ENCODE measurements around the gene FKTN.
"Not testable (repeated sequence)": the region's sequence is repeated elsewhere in the genome, so short reads cannot be mapped to it uniquely, and the experiment has no call there.

Gene FKTN

DNA sequence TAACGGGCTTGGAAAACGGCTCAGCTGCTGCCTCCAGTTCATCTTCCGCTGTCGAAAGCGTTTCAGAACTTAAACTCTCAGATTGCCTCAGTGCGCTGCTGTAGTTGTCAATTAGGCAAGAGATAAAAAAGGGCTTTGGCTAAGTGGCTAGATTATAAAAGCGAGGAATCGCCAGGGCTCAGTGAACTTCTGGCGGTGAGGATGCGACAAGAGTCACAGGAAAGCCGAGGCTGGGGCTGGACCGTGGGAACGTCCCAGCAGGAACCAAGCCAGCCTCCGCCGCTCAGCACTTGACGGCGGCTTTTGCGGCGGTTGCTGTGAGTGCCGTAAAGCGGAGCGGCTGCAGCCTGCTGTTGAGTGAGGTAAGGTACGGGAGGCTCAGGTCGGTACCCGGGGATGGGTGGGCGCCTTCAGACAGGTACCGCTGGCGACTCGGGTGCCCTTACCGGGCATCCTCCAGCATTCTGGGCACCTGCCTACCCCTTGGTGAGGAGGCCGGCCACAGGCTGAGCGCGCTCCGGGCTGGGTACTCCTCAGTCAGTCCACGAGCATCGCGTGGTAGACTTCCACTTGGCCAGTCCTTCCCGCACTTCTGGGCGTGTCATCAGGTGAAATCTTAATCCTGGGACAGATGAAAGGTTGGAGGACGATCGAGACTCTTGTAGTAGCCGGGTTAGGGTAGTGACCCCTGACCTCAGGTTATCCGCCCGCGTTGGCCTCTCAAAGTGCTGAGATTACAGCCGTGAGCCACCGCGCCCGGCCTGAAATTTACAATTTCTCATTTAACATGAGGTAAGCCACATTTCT, at the start of gene FKTN:
TSS of gene FKTN (plus strand) at position 328 of the 807 bp plus-strand sequence. CDS start 16,902 bp downstream, outside the sequence.
- peak; percentile 81 to 82 for DNase-seq

DNA sequence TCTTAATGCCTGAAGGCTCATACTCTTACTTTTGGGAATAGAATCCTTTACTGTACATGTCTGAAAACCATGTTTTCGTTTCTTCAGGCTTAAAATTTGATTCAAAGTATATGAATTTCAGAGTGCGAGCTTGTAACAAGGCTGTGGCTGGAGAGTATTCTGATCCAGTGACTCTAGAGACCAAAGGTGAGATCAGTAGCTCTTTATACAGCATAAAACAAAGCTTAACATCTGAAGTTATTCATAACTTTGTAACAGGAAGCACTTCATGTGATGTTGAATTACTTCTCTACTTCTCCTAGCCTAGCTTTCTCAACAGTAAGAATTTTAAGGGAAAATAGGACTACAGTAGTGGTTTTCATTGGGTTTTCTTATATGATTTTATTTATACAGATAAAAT, 49.4 kb upstream of the FKTN start:
- no peak for DNase-seq

DNA sequence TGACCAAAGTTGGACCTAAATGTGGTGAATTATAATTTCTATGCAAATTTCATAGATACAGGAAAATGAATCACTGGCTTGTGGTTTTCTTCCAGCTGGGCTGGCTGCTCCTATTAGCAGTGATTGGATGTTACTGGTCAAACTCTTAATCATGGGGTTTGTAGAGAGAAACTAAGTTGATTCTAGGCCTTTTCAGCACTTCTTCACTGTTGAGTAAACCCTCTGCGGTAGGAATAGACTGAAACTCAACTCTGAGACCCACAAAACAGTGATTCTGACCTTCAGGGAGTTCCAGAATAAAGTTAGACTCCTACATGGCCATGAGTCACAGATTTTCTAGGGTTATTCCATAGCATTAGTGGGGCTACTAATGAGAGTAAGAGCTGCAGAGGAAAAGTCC, 47.9 kb upstream of the FKTN start:
- no peak for DNase-seq

DNA sequence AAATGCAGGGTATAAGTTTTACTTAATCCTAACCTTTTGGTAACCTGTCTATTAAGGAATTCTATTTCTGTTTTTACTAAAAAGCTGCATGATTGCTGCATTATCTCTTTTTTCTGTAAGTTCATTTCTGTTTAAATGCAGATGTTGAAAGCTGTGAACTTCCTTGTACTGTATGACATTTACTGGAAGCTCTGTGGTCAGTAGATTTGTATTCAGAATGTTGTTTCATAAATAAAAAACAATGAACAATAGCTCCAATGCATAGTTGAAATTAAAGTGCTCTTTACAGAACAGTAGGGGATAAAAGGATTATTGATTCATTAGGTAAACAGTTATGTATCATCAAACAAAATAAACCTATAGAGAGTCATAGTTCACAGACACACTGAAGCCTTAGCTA, 46.5 kb upstream of the FKTN start:
- no peak for DNase-seq

DNA sequence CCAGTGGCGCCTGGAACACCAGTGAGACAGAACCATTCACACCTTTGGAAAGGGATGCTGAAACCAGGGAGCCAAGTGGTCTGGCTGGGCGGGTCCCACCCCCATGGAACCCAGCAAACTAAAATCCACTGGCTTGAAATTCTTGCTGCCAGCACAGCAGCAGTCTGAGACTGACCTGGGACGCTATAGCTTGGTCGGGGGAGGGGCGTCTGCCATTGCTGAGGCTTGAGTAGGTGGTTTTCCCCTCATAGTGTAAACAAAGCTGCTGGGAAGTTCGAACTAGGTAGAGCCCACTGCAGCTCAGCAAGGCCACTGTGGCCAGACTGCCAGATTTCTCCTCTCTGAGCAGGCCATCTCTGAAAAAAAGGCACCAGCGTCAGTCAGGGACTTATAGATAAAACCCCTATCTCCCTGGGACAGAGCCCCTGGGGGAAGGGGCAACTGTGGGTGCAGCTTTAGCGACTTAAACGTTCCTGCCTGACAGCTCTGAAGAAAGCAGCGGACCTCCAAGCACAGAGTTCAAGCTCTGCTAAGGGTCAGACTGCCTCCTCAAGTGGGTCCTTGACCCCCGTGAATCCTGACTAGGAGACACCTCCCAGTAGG, 42.0 kb upstream of the FKTN start:
- no peak for DNase-seq

DNA sequence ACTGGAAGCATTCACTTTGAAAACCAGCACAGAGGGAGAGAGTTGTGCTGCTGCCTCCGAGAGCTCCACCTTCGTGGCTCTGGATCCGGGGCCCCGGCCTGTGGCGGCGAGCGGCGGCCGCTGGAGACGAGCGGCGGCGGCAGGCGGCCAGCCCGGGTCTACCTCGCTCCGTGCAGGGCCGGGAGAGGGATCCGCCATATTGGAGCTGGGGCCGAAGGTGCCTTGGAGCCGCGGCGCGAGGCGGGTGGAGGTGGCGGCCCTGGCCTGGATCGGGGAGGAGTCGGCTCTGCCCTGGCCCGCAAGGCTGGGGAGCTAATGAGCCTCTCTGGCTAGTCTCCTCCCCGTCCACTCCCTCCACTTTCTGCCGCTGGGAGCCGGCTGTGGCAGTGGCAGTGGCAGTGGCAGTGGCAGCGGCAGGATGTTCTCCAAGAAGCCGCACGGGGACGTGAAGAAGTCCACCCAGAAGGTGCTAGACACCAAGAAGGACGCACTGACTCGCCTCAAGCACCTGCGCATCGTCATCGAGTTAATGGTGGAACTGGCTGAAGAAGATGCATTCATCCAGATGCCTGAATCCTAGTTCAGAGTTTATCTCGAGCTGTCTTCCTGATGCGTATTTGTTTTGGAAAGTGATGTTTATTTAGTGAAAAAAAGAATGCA, 38.1 kb upstream of the FKTN start:
- not testable (repeated sequence) for DNase-seq

DNA sequence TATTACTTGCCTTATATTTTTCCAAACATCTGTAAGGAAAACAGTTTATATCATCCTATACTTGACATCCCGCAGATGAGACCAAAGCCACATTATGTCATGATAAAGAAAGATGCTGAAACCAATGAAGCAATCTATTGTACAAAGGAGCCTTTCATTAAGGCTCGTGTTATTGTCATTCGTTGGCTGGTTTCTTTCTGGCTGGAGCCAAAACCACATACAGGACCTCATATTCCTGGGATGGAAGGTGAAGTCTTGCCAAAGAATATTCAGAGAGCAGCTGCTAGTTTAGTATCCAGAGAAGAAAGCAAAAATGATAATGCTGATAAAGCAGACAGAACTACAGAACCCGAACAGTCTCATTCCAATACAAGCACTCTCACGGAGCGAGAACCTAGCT, 36.9 kb upstream of the FKTN start:
- DNase-seq = not testable (repeated sequence)

DNA sequence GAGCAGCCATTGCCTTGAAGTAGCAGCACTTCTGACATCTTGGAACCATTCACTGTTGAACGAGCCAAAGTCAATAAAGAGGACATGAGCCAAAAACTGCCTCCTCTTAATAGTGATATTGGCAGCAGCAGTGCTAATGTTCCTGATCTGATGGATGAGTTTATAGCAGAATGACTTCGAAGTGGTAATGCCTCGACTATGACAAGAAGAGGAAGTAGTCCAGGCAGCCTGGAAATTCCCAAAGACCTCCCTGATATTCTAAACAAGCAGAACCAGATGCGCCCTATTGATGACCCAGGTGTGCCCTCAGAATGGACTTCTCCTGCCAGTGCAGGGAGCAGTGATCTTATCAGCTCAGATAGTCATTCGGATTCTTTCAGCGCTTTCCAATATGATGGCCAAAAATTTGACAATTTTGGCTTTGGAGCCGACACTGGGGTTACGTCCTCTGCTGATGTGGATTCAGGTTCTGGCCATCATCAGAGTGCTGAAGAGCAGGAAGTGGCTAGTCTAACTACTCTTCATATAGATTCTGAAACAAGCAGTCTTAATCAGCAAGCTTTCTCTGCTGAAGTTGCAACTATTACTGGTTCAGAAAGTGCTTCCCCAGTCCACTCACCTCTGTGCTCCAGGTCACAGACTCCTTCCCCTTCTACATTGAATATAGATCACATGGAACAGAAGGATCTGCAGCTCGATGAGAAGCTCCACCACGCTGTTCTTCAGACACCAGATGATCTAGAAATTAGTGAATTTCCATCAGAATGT, 35.1 kb upstream of the FKTN start:
- DNase-seq = not testable (repeated sequence)

DNA sequence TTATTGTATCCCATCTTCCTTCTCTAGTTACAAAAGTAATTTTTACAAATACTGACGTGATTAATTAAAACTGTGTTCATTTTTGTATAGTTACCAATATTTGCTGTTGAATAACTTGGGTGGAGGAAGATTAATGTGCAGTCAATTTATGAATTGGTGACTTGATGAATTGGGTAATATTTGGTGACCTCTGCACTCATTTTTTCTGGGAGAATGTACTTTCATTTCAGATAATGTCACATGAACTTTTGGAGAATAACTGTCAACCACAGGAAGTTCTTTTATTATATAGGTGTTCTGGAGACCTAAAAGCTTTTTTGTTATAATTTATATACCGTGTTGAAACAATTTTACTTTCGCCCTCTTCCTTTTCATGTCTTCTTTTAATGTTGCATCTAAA, 26.4 kb upstream of the FKTN start:
- no peak for DNase-seq

DNA sequence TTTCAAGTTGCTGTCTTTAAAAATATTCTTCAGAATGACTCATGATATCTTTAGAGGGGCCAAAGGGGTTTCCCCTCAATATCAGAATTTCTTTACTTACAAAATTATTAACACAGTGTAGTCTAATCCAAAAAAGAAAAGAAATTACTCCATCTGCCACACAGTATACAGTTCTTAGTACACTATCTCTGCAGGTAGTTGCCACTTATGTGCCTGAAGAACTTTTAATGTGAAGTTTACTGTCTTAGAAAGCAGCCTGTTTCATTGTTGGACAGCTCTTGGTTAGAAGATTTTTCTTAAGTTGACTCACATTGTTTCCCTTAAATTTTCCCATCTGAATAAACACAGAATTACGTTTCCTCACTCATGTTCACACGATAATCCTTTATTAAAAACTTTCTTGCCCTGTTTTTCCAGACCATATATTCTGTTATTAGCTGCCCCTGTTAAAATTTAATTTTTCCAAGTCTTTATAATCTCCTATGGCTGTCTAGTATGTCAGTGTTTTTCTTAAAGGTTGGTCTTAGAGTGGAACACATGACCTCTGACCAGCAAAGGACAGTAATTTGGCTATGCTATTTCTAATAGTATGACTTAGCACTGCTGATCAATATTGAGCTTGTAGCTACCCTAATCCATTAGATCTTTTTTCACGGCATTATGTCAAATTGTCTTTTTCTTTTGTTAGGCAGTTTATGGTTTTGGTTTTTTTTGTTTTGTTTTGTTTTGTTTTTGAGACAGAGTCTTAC, 21.8 kb upstream of the FKTN start:
- no peak for DNase-seq

DNA sequence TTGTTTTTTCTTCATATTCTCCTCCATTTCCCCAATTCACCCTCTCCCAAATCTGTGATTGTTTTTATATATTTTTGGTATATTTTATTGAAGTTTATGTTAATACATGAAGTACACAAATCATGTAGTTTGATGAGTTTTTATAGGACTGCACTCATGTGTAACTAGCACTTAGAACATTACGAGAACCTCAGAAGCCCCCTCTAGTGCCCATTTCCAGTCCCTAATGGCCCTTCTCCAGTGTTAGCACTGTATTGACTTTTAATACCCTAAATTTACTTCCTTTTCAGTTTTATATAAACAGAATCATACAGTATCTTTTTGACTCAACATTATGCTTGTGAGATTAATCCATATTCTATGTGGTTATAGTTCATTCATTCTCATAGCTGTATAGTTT, 18.5 kb upstream of the FKTN start:
- DNase-seq = no peak

DNA sequence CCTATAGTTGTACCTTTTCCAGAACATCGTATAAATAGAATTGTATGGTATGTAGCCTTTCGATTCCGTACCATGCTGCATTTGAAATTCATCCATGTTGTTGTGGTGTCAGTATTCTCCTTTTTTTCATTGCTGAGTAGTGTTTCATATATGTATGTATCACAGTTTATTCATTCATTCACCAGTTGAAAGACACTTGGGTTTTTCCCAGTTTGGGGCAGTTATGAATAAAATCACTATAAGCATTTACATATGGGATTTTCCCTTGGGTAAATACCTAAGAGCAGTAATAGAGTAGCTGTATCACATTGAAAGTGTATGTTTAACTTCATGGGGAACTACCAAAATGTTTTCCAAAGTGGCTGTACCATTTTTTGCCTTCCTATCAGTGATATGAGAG, 16.1 kb upstream of the FKTN start:
- DNase-seq = no peak

DNA sequence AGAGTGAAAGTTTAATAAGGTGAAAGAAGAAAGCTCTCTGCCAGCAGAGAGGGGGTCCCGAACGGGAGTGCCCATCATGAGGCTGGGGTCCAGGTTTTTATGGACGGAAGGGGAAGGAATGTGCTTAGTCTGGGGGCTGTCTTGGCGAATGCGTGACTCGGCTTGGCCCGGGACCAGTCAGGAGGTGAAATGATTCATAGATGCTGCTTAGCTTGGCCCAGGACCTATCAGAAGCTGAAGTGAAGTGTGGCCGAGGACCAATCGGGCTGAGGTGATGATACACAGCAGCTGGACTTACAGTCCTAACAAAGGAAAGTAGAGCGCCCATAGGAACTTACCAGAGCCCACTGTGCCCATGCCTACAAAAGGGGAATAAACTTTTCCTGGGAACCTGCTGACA, 3.9 kb upstream of the FKTN start:
- no peak for DNase-seq

DNA sequence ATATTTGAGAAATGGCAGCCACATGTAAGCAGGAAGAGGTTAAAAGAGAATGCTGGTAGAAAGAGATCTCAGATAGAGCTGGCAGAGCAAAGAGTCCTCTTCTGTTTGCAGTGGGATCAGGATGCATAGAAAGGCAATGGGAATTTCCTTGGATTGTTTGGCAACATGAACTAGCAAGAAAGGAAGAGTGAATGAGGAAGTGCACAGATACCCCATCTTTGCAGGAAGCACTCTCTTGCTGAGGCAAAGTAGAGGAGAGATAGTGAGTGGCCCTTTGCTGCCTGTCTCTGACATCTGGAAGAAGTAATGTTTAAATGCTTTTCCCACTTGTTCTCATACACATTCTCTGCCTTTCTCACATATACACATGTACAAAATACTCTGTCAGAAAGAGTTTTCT, 14.5 kb downstream of the FKTN start:
- DNase-seq = no peak

DNA sequence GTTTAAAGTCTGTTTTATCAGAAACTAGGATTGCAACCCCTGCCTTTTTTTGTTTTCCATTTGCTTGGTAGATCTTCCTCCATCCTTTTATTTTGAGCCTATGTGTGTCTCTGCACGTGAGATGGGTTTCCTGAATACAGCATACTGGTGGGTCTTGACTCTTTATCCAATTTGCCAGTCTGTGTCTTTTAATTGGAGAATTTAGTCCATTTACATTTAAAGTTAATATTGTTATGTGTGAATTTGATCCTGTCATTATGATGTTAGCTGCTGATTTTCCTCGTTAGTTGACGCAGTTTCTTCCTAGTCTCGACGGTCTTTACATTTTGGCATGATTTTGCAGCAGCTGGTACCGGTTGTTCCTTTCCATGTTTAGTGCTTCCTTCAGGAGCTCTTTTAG, 22.0 kb downstream of the FKTN start:
- not testable (repeated sequence) for DNase-seq

DNA sequence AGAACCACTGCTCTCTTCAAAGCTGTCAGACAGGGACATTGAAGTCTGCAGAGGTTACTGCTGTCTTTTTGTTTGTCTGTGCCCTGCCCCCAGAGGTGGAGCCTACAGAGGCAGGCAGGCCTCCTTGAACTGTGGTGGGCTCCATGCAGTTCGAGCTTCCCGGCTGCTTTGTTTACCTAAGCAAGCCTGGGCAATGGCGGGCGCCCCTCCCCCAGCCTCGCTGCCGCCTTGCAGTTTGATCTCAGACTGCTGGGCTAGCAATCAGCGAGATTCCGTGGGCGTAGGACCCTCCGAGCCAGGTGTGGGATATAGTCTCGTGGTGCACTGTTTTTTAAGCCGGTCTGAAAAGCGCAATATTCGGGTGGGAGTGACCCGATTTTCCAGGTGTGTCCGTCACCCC, 23.6 kb downstream of the FKTN start:
- DNase-seq = not testable (repeated sequence)

DNA sequence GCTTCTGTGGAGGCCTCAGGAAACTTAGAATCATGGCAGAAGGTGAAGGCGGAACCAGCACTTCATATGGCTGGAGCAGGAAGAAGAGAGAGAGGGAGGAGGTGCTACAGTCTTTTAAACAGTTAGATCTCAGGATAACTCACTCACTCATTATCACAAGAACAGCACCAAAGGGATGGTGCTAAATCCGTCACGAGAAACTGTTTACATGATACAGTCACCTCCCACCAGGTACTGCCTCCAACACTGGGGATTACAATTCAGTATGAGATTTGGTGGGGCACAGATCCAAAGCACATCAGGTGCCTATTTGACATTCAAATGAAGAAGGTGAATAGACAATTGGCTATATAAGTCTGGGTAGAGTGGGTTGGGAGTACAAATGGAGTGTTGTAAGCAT, 35.2 kb downstream of the FKTN start:
- DNase-seq = no peak

DNA sequence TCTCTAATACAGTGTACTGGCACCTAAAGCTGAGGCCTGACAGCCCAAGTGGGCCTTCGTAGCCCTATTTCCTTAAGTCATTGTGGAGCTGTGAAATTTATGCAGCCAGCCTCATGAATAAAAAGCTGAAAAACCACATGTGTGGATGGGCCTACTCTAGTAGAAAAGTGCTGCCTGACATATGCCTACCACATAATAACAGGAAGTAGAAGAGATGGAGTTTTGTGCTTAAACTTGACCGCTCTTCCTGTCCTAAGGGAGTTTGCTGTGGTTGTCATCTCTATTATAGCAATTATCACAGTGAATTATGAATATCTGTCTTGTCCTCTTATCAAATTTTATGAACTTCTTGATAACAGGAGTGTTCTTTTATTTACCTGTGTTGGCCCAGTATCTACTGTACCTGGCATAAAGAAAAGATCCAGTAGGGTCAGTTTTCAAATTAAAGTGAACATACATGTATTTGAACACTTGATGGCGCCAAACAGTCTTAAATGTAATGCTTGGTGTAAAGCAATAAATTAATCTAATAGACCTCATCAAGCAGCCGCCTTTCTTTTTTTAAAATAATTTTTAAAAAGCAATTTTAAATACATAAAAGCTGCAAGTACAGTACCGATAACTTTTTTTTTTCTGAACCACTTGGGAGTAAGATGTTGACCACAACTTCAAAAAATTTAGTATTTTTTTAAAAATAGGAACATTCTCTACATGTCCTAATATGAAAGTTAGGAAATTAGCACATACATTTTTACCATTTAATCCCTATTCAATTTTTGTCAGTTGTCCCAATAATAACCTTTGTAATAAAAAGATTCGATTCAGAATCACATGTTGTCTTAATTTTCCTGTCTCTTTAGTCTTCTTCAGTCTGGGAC, 51.0 kb downstream of the FKTN start:
- peak in 1 of 2 donors; percentile 34 for DNase-seq

DNA sequence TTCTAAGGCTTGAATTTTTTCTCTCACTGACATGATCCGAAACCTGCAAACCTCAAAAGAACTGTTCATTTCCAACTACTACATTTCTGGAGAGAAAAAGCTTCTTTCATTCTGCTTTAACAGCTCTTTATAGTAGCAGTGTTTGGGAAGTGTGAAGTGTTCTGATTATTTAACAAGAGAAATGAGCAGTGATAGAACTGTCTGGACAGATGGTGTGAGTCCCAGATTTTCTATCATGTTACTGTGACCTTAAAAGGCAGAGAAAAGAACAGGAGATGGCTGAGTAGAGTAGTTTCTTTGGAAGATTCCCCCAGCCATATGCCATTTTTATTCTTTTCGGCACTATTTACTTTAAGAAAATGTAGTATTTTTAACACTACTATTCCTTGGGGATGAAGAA, 63.1 kb downstream of the FKTN start:
- peak in 1 of 2 donors; percentile 52 for DNase-seq

DNA sequence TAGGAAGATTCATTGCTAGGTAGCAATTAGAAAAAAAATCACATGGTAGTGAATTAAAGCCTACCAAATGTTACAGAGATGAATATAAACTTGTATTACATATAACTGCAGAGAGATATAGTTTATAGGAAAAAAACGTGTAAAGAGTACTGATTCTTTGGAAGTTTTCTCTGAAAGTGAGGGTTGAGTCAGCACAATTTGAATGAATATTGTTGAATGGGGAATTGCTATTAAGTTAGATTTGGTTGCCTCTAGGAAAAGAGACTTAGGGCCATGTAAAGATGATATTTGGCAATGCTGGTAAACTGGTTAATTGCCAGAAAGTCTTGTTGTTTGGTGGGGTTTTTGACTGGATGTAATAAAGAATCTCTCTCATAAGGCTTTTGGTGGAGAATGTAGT, 67.2 kb downstream of the FKTN start:
- DNase-seq = no peak

DNA sequence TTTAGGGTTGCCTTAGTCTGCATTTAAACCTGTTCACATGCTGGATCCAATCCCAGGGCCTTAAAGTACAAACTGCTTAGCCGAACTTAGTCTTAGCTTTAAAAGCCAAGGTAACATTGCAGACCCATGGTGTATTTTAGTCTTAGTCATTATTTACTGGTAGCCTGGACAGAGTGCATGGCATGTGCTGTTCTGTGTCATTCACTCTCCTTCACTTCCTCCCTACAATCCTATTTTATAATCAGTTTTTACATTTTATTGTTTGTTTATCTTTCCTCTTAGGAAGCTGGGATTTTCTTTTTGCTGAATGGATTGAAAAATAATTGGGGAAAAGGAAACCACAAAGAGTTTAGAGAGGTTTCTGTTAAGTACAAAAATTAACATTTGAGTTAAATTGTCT, 74.9 kb downstream of the FKTN start:
- DNase-seq = no peak

DNA sequence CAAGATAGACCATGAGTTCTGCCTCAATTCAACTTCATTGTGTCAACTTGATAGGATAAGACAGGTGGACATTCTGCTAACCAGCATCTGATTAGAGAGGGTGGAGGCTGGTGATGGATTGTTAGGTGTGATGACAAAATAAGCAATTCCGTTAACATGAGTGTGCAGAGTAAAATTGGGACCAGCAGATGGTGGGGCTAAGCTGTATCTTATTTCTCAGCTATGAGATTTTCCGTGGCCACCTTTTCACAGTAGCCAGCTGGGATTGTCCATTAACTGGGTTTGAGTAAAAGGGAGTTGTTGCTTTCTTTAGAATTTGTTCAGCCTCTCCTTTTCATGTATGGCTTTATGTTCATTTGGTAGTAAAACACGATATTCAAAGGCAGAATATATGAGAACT, 75.5 kb downstream of the FKTN start:
- no peak for DNase-seq

Measured in hippocampal formation (tissue), 2 donors.